HG03460 (cell line): Measurements from ENCODE around the gene MAP2K6.
"Not testable (repeated sequence)": the region's sequence is repeated elsewhere in the genome, so short reads cannot be mapped to it uniquely, and the experiment has no call there.

Experiments
- ATAC-seq: cut with Tn5 transposase; IDR thresholded peaks from one replicate; pipeline ENCODE4 v1.9.1; 2021; ENCODE audit not compliant: unreplicated experiment

Gene MAP2K6

GRCh38 chr17:69454051-69454450 is 39.6 kb downstream of the MAP2K6 start:
- ATAC-seq, result no peak

- ATAC-seq, result no peak
Observed at GRCh38 chr17:69455040-69455439, 40.5 kb downstream of the MAP2K6 start.

- no peak for ATAC-seq
Observed at GRCh38 chr17:69457603-69458002, 43.1 kb downstream of the MAP2K6 start.

- ATAC-seq, result no peak
Observed at GRCh38 chr17:69460963-69461922, 46.7 kb downstream of the MAP2K6 start.

DNA sequence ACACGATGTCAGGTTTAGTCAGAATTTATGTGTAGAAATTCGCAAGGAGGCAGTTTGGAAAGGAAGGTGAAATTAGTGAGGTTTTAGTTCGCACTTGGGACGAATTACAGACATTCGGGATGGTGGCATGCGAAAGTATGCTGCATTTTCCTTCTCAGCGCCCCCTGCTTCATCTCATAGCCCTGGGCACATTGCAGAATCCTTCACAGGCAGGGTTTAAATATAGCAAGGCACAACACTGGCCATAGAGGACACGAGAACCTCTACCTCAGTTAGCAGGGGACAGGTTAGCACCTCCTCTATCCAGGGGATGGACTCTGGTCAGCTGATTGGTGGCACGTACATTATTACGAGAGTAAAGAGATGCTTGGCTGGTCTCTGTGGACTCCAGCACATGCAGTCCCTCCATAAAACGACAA is 47.5 kb downstream of the MAP2K6 start:
- no peak for ATAC-seq

GRCh38 chr17:69462882-69463281 is 48.4 kb downstream of the MAP2K6 start:
- no peak for ATAC-seq

GRCh38 chr17:69466451-69466850 is 52.0 kb downstream of the MAP2K6 start:
- ATAC-seq, result no peak

GRCh38 chr17:69466905-69467667 is 52.6 kb downstream of the MAP2K6 start:
- no peak for ATAC-seq

DNA sequence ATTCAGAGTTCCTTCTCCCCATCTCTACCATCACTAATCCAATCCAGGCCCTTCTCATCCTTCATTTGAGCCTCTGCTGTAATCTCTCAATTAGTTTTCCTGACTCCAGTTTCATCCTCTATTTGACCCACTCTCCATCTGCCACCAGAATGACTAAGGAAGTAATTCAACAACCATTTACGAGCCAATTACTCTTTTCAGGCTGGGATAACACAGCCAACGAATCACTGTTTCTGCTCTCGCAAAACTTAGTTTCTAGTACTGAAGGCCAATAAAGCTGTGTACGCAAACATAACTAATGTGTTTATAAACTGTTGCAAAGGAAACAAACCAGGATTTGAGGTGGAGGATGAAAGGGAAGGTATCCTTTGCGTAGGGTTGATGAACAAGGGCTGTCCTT is 53.7 kb downstream of the MAP2K6 start:
- no peak for ATAC-seq

DNA sequence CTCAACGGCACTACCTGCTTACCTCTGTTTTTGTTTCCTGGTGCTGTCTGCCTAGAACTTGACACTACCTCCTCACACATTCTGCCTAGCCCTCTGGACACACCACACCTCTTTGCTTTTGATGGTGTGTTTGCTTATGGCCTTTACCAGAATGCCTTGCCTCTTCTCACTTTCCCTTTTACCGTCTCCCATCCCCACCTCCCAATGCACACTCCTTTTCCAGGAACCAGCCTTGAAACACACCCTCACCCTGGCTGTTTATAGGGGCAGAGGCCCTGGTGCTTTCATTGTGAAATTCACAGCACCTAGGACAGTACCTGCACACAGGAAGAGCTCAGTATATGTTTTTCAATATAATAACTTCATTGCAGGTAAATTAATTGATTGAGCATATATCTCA is 56.2 kb downstream of the MAP2K6 start:
- ATAC-seq, result no peak

GRCh38 chr17:69471406-69471805 is 56.9 kb downstream of the MAP2K6 start:
- no peak for ATAC-seq

GRCh38 chr17:69473841-69474831 is 59.6 kb downstream of the MAP2K6 start:
- no peak for ATAC-seq

DNA sequence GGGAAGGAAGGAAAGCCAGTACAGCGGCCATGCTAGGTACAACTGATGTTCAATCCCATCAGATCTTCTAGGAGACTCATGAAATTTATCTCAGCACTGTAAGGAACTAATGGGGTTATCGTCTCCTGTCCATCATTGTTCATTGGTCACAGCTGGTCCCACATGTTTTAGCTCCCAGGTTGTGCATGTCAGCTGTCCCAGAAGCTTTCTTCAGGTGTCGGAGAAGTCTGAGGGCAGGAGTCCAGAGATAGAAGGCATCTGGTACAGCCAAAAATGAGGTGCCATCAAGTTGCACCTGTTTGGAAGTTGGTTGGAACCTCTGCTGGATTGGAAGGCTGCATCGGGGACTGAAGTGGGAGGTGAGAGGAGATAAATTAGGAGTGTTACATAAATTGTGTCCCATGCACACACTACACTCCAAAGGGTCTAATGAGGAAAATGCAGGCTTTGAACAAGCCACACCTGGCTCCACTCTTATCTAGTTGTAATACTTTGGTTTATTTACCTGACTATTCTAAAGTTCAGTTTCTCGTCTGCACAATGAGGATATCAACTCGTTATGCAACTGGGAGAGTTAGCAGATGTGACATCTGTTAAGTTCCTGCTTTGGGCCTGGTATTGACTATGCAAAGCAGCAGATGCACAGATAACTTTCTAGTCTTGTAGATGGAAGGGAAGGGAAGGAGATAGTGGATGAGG is 62.9 kb downstream of the MAP2K6 start:
- no peak for ATAC-seq

GRCh38 chr17:69477903-69478266 is 63.4 kb downstream of the MAP2K6 start:
- no peak for ATAC-seq

- no peak for ATAC-seq
Observed at GRCh38 chr17:69478916-69479315, 64.4 kb downstream of the MAP2K6 start.

DNA sequence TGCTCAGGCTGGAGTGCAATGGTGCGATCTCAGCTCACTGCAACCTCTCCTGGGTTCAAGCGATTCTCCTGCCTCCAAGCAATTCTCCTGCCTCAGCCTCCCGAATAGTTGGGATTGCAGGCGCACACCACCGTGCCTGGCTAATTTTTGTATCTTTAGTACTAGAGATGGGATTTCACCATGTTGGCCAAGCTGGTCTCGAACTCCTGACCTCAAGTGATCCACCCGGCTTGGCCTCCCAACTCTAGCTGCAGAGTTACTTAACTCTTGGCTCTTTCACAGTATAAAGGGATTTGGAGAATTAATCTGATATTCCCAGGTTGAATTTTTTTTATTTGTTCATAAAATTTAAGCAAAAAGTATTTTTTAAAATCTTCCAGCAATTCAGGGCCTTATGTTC is 65.3 kb downstream of the MAP2K6 start:
- not testable (repeated sequence) for ATAC-seq

DNA sequence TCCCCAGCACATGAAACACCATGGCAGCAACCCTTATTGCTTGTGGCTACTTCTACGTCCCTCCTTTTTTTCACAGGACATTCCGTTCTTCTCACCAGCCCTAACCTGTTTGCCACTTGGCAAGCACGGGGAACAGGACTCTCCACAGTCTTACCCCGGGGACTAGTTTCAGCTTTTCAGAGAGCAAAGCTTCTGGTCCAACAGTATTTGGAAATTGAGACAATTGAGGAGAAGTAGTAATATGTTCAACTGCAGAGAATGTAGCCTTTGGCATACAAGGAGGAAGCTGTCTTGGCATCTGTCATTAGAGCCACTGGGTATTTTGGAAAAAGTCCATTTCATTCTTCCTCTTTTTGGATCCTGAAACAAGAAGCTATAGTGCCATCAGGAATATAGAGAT is 65.7 kb downstream of the MAP2K6 start:
- no peak for ATAC-seq

GRCh38 chr17:69485251-69485661 is 70.8 kb downstream of the MAP2K6 start:
- no peak for ATAC-seq

DNA sequence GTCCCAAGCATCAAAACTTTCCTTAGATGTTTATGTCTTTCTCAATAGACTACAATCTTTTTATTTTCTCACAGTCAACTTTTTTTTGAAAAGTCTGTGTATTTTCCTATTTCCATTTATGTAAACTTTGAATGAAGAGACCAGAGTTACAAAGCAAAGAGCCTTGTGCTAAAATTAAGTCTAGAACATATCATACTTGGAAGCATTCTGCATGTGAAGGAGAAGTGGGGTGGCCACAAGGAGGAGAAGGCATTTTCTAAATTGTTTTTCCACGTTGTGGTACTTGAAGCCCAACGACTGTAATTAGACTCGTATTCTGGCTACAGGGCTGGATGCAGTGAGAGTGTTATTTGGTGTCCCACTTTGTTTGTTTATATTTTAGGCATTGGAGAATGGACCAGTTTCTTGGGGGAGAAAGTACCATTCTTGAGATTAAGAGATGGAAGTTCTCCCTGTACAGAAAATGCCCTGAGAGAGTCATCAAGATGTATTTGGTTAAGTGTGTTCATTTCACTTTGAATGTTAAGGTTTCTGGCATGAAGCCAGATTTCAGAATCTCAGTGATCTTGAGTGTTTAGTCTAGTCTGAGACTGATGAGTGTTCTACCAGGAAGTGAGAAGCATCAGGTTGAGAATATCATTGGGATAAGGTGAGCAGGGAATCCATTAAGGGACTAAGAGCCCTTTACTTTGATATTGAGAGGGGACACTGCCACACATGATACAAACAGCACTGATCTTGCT is 71.6 kb downstream of the MAP2K6 start:
- no peak for ATAC-seq
